ENCODE results near the gene SLC39A11.

Gene SLC39A11

DNA sequence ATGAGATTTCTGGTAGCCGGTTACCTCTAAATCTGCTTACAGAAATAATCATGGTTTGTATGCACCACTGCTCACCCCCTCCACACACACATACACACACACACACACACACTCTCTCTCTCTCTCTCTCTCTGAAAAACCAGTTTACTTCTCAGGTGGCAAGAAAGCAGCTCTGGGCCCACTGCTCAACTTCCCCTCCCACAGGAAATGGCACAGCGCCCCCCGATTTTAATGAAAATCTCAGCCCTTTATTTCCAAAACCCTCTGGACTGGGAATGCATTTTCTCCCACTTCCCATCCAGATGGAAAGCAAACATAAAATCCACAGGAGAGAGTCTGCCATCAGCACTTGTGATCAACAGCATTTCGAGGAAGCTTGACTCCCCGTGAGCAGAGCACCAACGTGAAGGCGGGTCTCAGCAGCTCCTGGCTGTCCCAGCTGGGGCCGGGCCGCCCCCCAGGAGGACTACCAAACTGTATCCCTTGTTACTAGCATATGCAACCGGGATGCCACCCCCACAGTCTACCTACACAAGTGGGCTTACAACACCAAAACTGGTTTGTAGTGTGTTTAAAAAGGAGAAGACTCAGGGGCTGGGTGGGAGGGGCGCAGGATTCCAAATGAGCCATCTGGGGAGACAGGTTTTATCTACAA is 121.1 kb downstream of the SLC39A11 start:
- TF ChIP-seq TAF1 (IDR thresholded peaks at IDR 0.05; ENCODE audit: low read depth, low read length) (no peak), POU2F2 (IDR thresholded peaks at IDR 0.05; ENCODE audit: low read depth, low read length) (no peak), POLR2A (IDR thresholded peaks at IDR 0.05; ENCODE audit: low read depth, low read length) (no peak), SPI1 (IDR thresholded peaks at IDR 0.05; ENCODE audit: low read depth, low read length) (no peak), PAX5 (IDR thresholded peaks at IDR 0.05; ENCODE audit: insufficient read depth, low read length, severe bottlenecking) (no peak), POLR2AphosphoS5 (IDR thresholded peaks at IDR 0.05; ENCODE audit: low read depth, low read length) (no peak)
- DNase-seq (ENCODE audit: insufficient read length, low spot score) (no peak), FAIRE-seq (peak; percentile 43)

DNA sequence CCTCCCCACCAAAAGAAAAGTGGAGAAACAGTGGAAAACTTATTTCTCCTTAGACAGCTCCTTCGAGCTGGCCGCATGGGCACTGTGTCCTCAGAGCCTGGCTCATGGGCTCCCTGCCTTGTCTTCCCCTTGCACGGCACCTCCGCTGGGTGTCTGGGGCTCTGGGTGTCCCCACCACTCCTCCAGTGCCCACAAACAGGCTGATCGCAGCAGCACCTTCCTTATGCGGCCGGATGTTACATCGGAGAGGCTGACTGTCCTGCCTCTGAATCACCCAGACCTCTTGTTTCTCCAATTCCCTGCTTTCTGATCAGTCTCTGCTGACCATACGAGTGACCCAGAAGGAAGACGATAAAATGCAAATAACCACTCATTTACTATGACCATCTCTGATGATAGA is 121.7 kb downstream of the SLC39A11 start:
- TF ChIP-seq TAF1 (IDR thresholded peaks at IDR 0.05; ENCODE audit: low read depth, low read length), result no peak
- no peak for TF ChIP-seq POU2F2 (IDR thresholded peaks at IDR 0.05; ENCODE audit: low read depth, low read length)
- no peak for TF ChIP-seq PAX5 (IDR thresholded peaks at IDR 0.05; ENCODE audit: insufficient read depth, low read length, severe bottlenecking)
- no peak for TF ChIP-seq POLR2A (IDR thresholded peaks at IDR 0.05; ENCODE audit: low read depth, low read length)
- no peak for TF ChIP-seq SPI1 (IDR thresholded peaks at IDR 0.05; ENCODE audit: low read depth, low read length)
- TF ChIP-seq POLR2AphosphoS5 (IDR thresholded peaks at IDR 0.05; ENCODE audit: low read depth, low read length), result no peak
- DNase-seq (ENCODE audit: insufficient read length, low spot score), result no peak
- FAIRE-seq, result no peak

DNA sequence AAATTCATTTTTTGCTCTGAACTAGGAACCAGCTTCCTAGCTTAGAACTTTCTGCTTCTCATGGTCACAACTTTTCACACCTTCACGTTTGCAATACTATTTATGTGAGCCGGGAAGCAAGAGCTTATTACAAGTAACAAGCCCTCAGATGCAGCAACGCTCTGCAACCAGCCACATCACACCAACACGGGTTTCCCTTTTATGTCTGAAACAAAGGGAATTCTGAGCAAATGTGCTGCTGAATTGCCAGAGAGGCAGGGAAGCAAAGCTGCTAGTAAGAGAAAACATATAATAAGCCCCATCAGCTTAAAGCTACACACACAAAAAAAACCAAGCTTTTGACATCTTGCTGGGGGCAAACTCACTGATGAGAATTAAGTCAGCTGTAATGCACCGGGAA is 122.2 kb downstream of the SLC39A11 start:
- no peak for FAIRE-seq
- DNase-seq (ENCODE audit: insufficient read length, low spot score), result no peak
- no peak for TF ChIP-seq POLR2AphosphoS5 (IDR thresholded peaks at IDR 0.05; ENCODE audit: low read depth, low read length)
- no peak for TF ChIP-seq TAF1 (IDR thresholded peaks at IDR 0.05; ENCODE audit: low read depth, low read length)
- no peak for TF ChIP-seq PAX5 (IDR thresholded peaks at IDR 0.05; ENCODE audit: insufficient read depth, low read length, severe bottlenecking)
- no peak for TF ChIP-seq POU2F2 (IDR thresholded peaks at IDR 0.05; ENCODE audit: low read depth, low read length)
- TF ChIP-seq SPI1 (IDR thresholded peaks at IDR 0.05; ENCODE audit: low read depth, low read length), result no peak
- TF ChIP-seq POLR2A (IDR thresholded peaks at IDR 0.05; ENCODE audit: low read depth, low read length), result no peak

DNA sequence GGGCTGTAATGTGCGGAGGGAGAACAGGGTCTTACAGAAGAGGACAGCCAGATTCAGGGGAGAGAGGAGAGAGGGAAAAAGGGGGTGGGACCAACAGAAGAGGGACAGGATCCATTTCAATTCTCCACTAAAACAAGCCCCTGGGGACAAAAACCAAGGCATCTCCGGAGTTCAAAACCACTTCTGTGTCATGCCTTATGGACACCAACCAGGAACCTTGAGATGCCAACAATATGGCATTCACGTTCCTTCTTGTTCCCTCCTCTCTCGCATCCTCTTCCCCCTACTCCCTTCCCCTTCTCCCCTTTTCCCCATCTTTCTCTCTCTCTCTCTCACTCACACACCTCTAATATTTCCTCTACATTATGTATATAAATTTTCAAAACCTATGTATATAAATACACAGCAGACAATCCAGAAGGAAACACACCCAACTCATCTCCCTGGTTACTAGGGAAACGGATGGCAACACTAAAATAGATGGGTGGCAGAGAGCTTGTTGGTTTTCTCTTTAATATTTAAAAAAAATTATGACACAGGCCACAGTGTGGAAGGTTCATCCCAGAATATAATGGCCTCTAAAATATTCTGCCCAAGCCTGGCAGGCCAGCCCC is 123.1 kb downstream of the SLC39A11 start:
- FAIRE-seq (no peak), DNase-seq (ENCODE audit: insufficient read length, low spot score) (no peak)
- no peak for TF ChIP-seq TAF1 (IDR thresholded peaks at IDR 0.05; ENCODE audit: low read depth, low read length)
- TF ChIP-seq PAX5 (IDR thresholded peaks at IDR 0.05; ENCODE audit: insufficient read depth, low read length, severe bottlenecking), result no peak
- no peak for TF ChIP-seq POLR2A (IDR thresholded peaks at IDR 0.05; ENCODE audit: low read depth, low read length)
- no peak for TF ChIP-seq SPI1 (IDR thresholded peaks at IDR 0.05; ENCODE audit: low read depth, low read length)
- no peak for TF ChIP-seq POLR2AphosphoS5 (IDR thresholded peaks at IDR 0.05; ENCODE audit: low read depth, low read length)
- TF ChIP-seq POU2F2 (IDR thresholded peaks at IDR 0.05; ENCODE audit: low read depth, low read length), result no peak

DNA sequence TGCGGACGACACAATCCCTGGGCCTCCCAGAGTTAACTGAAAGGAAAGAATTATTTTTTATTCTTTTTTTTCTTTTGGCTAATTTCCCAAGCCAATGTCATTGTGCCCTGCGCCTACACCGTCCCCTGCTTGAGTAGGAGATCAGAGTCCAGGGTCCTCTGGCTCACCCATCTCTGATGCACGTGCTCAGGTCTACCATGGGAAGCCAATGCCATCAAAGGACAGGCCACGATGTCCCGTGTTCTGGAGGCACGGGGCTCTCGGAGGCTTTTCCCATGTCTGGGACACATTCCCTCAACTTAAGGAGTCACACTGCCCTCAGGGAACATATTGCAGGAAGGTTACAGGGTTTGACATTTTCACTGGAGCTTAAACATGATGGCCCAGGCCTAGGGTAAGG is 123.7 kb downstream of the SLC39A11 start:
- FAIRE-seq, result no peak
- DNase-seq (ENCODE audit: insufficient read length, low spot score), result no peak
- TF ChIP-seq PAX5 (IDR thresholded peaks at IDR 0.05; ENCODE audit: insufficient read depth, low read length, severe bottlenecking) (no peak), SPI1 (IDR thresholded peaks at IDR 0.05; ENCODE audit: low read depth, low read length) (no peak), POU2F2 (IDR thresholded peaks at IDR 0.05; ENCODE audit: low read depth, low read length) (no peak), POLR2AphosphoS5 (IDR thresholded peaks at IDR 0.05; ENCODE audit: low read depth, low read length) (no peak), POLR2A (IDR thresholded peaks at IDR 0.05; ENCODE audit: low read depth, low read length) (no peak), TAF1 (IDR thresholded peaks at IDR 0.05; ENCODE audit: low read depth, low read length) (no peak)

DNA sequence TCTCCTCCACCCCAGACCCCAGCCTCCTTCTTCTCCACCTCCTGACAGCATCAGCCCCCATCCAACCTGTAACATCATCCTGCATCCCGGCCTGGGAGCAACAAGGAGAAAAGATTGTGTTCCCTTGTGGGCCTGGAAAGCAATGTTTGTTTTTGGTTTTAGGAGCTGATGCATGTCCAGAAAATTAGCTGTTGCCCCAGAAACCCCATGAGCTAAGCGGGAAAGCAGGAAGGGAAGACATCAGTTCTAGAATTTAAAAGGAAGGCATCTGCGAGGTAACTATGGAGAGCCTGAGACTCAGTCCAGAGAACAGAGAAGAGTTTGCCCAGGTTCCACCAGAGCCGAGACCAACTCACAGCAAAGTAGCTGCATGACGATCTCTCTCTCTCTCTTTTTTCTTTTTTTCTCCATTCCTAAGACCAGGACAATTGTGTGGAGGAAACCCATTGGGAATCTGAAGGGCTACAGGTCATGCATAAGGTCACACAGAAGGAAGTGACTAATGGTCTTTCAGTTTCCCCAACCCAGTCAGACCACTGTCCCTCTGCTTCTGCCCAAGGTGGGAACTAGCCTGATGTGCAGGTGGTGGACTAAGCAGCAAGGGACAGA is 124.4 kb downstream of the SLC39A11 start:
- no peak for DNase-seq (ENCODE audit: insufficient read length, low spot score)
- TF ChIP-seq SPI1 (IDR thresholded peaks at IDR 0.05; ENCODE audit: low read depth, low read length) (no peak), PAX5 (IDR thresholded peaks at IDR 0.05; ENCODE audit: insufficient read depth, low read length, severe bottlenecking) (no peak), POLR2A (IDR thresholded peaks at IDR 0.05; ENCODE audit: low read depth, low read length) (no peak), POLR2AphosphoS5 (IDR thresholded peaks at IDR 0.05; ENCODE audit: low read depth, low read length) (no peak), TAF1 (IDR thresholded peaks at IDR 0.05; ENCODE audit: low read depth, low read length) (no peak), POU2F2 (IDR thresholded peaks at IDR 0.05; ENCODE audit: low read depth, low read length) (no peak)

DNA sequence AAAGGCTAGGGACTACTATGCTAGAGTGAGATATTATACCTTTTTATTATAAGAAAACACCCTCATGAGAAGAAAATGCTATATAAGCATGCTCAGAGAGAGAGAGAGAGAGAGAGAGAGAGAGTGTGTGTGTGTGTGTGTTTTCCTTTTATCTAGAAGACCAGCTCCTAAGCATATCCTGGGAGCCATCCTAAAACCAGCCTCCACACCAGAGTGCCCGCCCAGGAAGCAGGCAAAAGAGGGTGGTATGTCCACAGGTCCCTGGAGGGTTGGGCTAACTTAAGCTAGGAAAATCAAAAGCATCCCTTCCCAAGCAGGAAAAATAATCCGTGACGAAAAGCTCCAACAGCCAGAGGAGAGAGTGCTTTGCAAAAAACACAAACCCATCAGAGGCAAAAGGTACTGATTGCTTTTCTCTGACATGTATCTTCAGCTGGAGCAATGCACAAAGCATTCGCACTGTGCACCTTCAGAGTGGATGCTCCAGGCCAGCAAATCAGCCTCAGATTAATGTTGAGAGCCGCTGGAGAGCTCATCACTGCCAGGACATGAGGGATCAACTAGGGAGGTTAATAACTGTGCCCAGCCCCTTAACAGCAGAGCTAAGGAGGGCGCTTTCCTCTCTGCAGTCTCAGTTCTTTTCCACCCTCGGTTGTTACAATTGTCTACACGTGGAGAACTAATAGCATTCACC is 125.1 kb downstream of the SLC39A11 start:
- FAIRE-seq (no peak), DNase-seq (ENCODE audit: insufficient read length, low spot score) (no peak)
- TF ChIP-seq SPI1 (IDR thresholded peaks at IDR 0.05; ENCODE audit: low read depth, low read length) (no peak), POLR2A (IDR thresholded peaks at IDR 0.05; ENCODE audit: low read depth, low read length) (no peak), PAX5 (IDR thresholded peaks at IDR 0.05; ENCODE audit: insufficient read depth, low read length, severe bottlenecking) (no peak), POU2F2 (IDR thresholded peaks at IDR 0.05; ENCODE audit: low read depth, low read length) (no peak), TAF1 (IDR thresholded peaks at IDR 0.05; ENCODE audit: low read depth, low read length) (no peak), POLR2AphosphoS5 (IDR thresholded peaks at IDR 0.05; ENCODE audit: low read depth, low read length) (no peak)

More for the DNA sequence above, 124.4 kb downstream of the SLC39A11 start:
- FAIRE-seq, result no peak

DNA sequence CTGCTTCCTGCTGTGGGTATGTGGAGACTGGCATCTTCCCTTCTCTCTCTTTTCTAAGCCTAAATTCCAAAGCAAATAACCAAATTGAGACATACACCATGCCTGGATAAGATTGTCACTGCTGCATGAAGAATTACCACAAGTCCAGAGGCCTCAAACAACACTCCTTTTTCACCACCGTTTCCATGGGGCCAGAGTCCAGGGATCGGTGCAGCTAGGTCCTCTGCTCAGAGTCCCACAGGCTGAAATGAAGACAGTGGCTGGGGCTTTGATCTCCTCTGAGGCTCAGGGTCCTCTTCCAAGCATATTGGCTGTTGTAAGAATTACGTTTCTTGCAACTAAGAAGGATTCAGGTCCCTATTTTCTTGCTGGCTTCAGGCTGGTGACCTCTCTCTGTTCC is 130.4 kb downstream of the SLC39A11 start:
- DNase-seq (ENCODE audit: insufficient read length, low spot score) (no peak), FAIRE-seq (no peak)
- TF ChIP-seq TAF1 (IDR thresholded peaks at IDR 0.05; ENCODE audit: low read depth, low read length), result no peak
- TF ChIP-seq POU2F2 (IDR thresholded peaks at IDR 0.05; ENCODE audit: low read depth, low read length), result no peak
- no peak for TF ChIP-seq POLR2AphosphoS5 (IDR thresholded peaks at IDR 0.05; ENCODE audit: low read depth, low read length)
- no peak for TF ChIP-seq PAX5 (IDR thresholded peaks at IDR 0.05; ENCODE audit: insufficient read depth, low read length, severe bottlenecking)
- TF ChIP-seq SPI1 (IDR thresholded peaks at IDR 0.05; ENCODE audit: low read depth, low read length), result no peak
- TF ChIP-seq POLR2A (IDR thresholded peaks at IDR 0.05; ENCODE audit: low read depth, low read length), result no peak

All from GM12891 (cell line).